ENCODE results near the gene RUVBL1.
"Not testable (repeated sequence)": the region's sequence is repeated elsewhere in the genome, so short reads cannot be mapped to it uniquely, and the experiment has no call there.

DNA sequence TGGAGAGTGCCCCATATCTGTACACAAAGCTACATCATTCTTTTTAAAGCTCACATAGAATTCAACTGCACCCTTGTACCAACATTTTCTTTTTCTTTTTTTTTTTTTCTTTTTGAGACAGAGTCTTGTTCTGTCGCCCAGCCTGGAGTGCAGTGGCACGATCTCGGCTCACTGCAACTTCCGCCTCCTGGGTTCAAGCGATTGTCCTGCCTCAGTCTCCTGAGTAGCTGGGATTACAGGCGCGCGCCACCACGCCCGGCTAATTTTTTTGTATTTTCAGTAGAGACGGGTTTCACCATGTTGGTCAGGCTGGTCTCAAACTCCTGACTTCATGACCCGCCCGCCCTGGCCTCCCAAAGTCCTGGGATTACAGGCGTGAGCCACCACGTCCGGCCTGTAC, 30.7 kb upstream of the RUVBL1 start:
- not testable (repeated sequence) for TF ChIP-seq EP300 (IDR thresholded peaks at IDR 0.05)
- TF ChIP-seq, protein P1, sequence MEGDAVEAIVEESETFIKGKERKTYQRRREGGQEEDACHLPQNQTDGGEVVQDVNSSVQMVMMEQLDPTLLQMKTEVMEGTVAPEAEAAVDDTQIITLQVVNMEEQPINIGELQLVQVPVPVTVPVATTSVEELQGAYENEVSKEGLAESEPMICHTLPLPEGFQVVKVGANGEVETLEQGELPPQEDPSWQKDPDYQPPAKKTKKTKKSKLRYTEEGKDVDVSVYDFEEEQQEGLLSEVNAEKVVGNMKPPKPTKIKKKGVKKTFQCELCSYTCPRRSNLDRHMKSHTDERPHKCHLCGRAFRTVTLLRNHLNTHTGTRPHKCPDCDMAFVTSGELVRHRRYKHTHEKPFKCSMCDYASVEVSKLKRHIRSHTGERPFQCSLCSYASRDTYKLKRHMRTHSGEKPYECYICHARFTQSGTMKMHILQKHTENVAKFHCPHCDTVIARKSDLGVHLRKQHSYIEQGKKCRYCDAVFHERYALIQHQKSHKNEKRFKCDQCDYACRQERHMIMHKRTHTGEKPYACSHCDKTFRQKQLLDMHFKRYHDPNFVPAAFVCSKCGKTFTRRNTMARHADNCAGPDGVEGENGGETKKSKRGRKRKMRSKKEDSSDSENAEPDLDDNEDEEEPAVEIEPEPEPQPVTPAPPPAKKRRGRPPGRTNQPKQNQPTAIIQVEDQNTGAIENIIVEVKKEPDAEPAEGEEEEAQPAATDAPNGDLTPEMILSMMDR (IDR thresholded peaks at IDR 0.05): not testable (repeated sequence)

Measured in ovary (tissue), 3 donors.